ENCODE measurements around the gene SLC18A3.

The SLC18A3 gene

GRCh38 chr10:49621561-49621960, 11.5 kb downstream of the SLC18A3 start:
- no peak overlapping the region for H3K27ac ChIP-seq
- DNase-seq = no peak
- no peak for TF ChIP-seq CTCF (IDR thresholded peaks at IDR 0.05; ENCODE audit: low read depth, low read length, missing control alignments)
- in situ Hi-C loops (cut with HindIII; ENCODE audit: low pct_ligation_motif_present, low sequenced_read_pairs) = no loop called here
- no peak overlapping the region for H3K4me3 ChIP-seq (ENCODE audit: low read depth, low read length)
- peaks cover 16% of the 10 kb centered on the region for H3K27me3 ChIP-seq (replicated peaks)
- H3K36me3 ChIP-seq (replicated peaks) = no peaks in the 10 kb centered on the region

- Histone ChIP-seq H3K36me3 (replicated peaks) (no peaks in the 10 kb centered on the region), H3K4me3 (ENCODE audit: low read depth, low read length) (no peak overlapping the region), H3K27ac (no peak overlapping the region), H3K27me3 (replicated peaks) (peaks cover 11% of the 10 kb centered on the region)
- DNase-seq = no peak
- in situ Hi-C loops (cut with HindIII; ENCODE audit: low pct_ligation_motif_present, low sequenced_read_pairs) = no loop called here
- no peak for TF ChIP-seq CTCF (IDR thresholded peaks at IDR 0.05; ENCODE audit: low read depth, low read length, missing control alignments)
Measured at GRCh38 chr10:49622426-49623425, 12.6 kb downstream of the SLC18A3 start.

GRCh38 chr10:49624629-49625028, 14.5 kb downstream of the SLC18A3 start:
- Histone ChIP-seq H3K4me3 (ENCODE audit: low read depth, low read length) (no peak overlapping the region), H3K36me3 (replicated peaks) (no peaks in the 10 kb centered on the region), H3K27me3 (replicated peaks) (peaks cover 3% of the 10 kb centered on the region), H3K27ac (no peak overlapping the region)
- no peak for DNase-seq
- in situ Hi-C loops (cut with HindIII; ENCODE audit: low pct_ligation_motif_present, low sequenced_read_pairs) = no loop called here
- no peak for TF ChIP-seq CTCF (IDR thresholded peaks at IDR 0.05; ENCODE audit: low read depth, low read length, missing control alignments)

- H3K4me3 ChIP-seq (ENCODE audit: low read depth, low read length) = no peak overlapping the region
- no peaks in the 10 kb centered on the region for H3K36me3 ChIP-seq (replicated peaks)
- in situ Hi-C loops (cut with HindIII; ENCODE audit: low pct_ligation_motif_present, low sequenced_read_pairs) = no loop called here
- TF ChIP-seq CTCF (IDR thresholded peaks at IDR 0.05; ENCODE audit: low read depth, low read length, missing control alignments) = no peak
- H3K27me3 ChIP-seq (replicated peaks) = no peaks in the 10 kb centered on the region
- no peak overlapping the region for H3K27ac ChIP-seq
- DNase-seq = no peak
Measured at GRCh38 chr10:49625411-49625810, 15.3 kb downstream of the SLC18A3 start.

- no peak for DNase-seq
- H3K4me3 ChIP-seq (ENCODE audit: low read depth, low read length) = no peak overlapping the region
- H3K36me3 ChIP-seq (replicated peaks) = no peaks in the 10 kb centered on the region
- in situ Hi-C loops (cut with HindIII; ENCODE audit: low pct_ligation_motif_present, low sequenced_read_pairs) = no loop called here
- H3K27ac ChIP-seq = no peak overlapping the region
- H3K27me3 ChIP-seq (replicated peaks) = peaks cover 3% of the 10 kb centered on the region
- no peak for TF ChIP-seq CTCF (IDR thresholded peaks at IDR 0.05; ENCODE audit: low read depth, low read length, missing control alignments)
Measured at GRCh38 chr10:49627038-49627437, 16.9 kb downstream of the SLC18A3 start.

All from brain microvascular endothelial cell (primary cell).